ENCODE data around the gene TAF4.

- TF ChIP-seq CTBP1 (IDR thresholded peaks at IDR 0.05; ENCODE audit: borderline replicate concordance) (no peak), TARDBP (IDR thresholded peaks at IDR 0.05) (no peak), ELF4 (IDR thresholded peaks at IDR 0.05) (no peak), BHLHE40 (IDR thresholded peaks at IDR 0.05; ENCODE audit: borderline replicate concordance) (no peak), SUZ12 (IDR thresholded peaks at IDR 0.05) (no peak), L3MBTL2 (conservative IDR thresholded peaks at IDR 0.05) (no peak), ARNT (IDR thresholded peaks at IDR 0.05) (no peak)
Measured at GRCh38 chr20:62029949-62030348, 35.7 kb downstream of the TAF4 start.

Data from HEK293T (cell line).